Heart left ventricle (tissue), 16 donors: Measurements from ENCODE around the gene MYO1E. TPM values are rescaled to one million over a fixed set of nuclear protein-coding genes. Genes with fewer than 3 reads are reported as not detected.
"Not testable (repeated sequence)": the region's sequence is repeated elsewhere in the genome, so short reads cannot be mapped to it uniquely, and the experiment has no call there.

ENCODE experiments used
- ATAC-seq, 4 donors: fragments of 200-7000 bp; cut with Tn5 transposase; one replicate each; pipeline ENCODE4 v1.9.1; 2020 to 2022; ENCODE audit warnings: moderate library complexity in 4 of 4, mild to moderate bottlenecking in 3 of 4, moderate number of reproducible peaks in 1 of 4
- DNase-seq, 5 donors: peaks; one replicate each; pipeline ENCODE4 v3.0.0-alpha.2; 2020
- H3K27ac ChIP-seq, 12 donors: fragments of 200-600 bp; sonication (generic) in 4 of 12; one replicate each; pipeline versions ENCODE4 v1.5.0 to v1.8.0; 2016 to 2022; ENCODE audit warnings: mild to moderate bottlenecking in 2 of 12
- H3K27me3 ChIP-seq, 9 donors: fragments of 200-600 bp; sonication (generic) in 2 of 9; one replicate each; pipeline versions ENCODE4 v1.5.1 to v1.8.0; 2016 to 2022; ENCODE audit warnings: mild to moderate bottlenecking in 3 of 9
- H3K36me3 ChIP-seq, 9 donors: fragments of 200-600 bp; sonication (generic) in 2 of 9; one replicate each; pipeline versions ENCODE4 v1.5.0 to v1.8.0; 2018 to 2022; ENCODE audit warnings: mild to moderate bottlenecking in 2 of 9
- H3K4me1 ChIP-seq, 12 donors: fragments of 200-600 bp; sonication (generic) in 4 of 12; one replicate each; pipeline versions ENCODE4 v1.5.0 to v1.8.0; 2016 to 2022; ENCODE audit warnings: mild to moderate bottlenecking in 3 of 12
- H3K4me3 ChIP-seq, 12 donors: fragments of 200-600 bp; sonication (generic) in 4 of 12; one replicate each; pipeline versions ENCODE4 v1.5.0 to v1.8.0; 2017 to 2022; ENCODE audit warnings: mild to moderate bottlenecking in 9 of 12, moderate library complexity in 4 of 12
- H3K9me3 ChIP-seq, 12 donors: fragments of 200-600 bp; sonication (generic) in 4 of 12; one replicate each; pipeline versions ENCODE4 v1.5.0 to v1.8.0; 2016 to 2022; ENCODE audit warnings: mild to moderate bottlenecking in 1 of 12
- POLR2A ChIP-seq, 2 donors: fragments of 450-650 bp; IDR thresholded peaks; one replicate each; pipeline ENCODE4 v1.6.1; 2017; ENCODE audit warnings: antibody characterized with exemption in 2 of 2, mild to moderate bottlenecking in 2 of 2, moderate library complexity in 2 of 2
- WGBS, 4 donors: extraction: QIAGEN DNeasy Blood & Tissue Kit in 2 of 4; methylation state at CpG; one replicate each; pipeline versions ENCODE4 v1.1.5 to v1.1.7; 2013 to 2018; 5-methylcytosine and 5-hydroxymethylcytosine counted together
- intact Hi-C, 10 donors: fragments of 100-400 bp; cut with DNase I; formaldehyde crosslinking; loops; one replicate each; pipeline versions ENCODE4 v1.11.1 to v1.14.2; 2022
- polyA plus RNA-seq, 2 donors: library from polyadenylated mRNA; stranded (reverse); fragments of 200-250 nt; gene quantifications; one replicate each; pipeline ENCODE4 v1.2.3, GENCODE V29; 2013
- total RNA-seq, 9 donors: library from RNA; depleted of rRNA in 2 of 9; stranded (reverse); fragments of >200 nt in 2 of 9; fragmentation: NEBNext Ultra II Directional in 3 of 9; extraction: Animal tissue kit (Norgen Biotek cat#: 25700) in 3 of 9; gene quantifications; one replicate each; pipeline versions ENCODE4 v1.1.0 to v1.2.4, GENCODE V29; 2016 to 2023
- TF ChIP-seq, protein P1 (sequence below), 12 donors: fragments of 200-600 bp; sonication (generic) in 4 of 12; IDR thresholded peaks; one replicate each; pipeline versions ENCODE4 v1.5.0 to v1.8.0; 2018 to 2022; ENCODE audit warnings: antibody characterized with exemption in 12 of 12, mild to moderate bottlenecking in 5 of 12
- donor health status: ischemic (EF 13 %, LVEDD 7.1; RV severe dilation, severe dysfunction).
- donor health status: healthy with polysubstance abuse.
- donor health status: DM: no; HTN: yes; CAD: no.
- donor health status: DM: no; HTN: no; CAD: no.
- donor health status: ischemic (EF 25% LVEDD 6.9; RV normal size, moderate dysfunction).
- donor health status: ischemic (EF 25% LVEDD 5.7; RV mildly dilated, moderate dysfunction).
- donor health status: healthy.
- donor health status: DM: yes; HTN: yes; CAD: no.
- donor health status: ischemic (EF 35%, LVEDD 5.7; RV mildly dilated, moderate dysfunction).
- donor health status: nonischemic (EF 11% LVEDD 7.7; RV severe dilation, severe dysfunction).
- donor health status: DM: yes; HTN: yes; CAD: no.
- donor health status: PGD.
- donor health status: ischemic (EF 29% LVEDD 5.4; RV normal size, mild dysfunction).
- donor health status: nonischemic (EF 23%, LVEDD 6.1; RV moderate dilation, normal function).

MYO1E gene
- total and polyA plus RNA-seq, 11 donors: 8.5 to 98.6 (median 25.2) TPM

DNA sequence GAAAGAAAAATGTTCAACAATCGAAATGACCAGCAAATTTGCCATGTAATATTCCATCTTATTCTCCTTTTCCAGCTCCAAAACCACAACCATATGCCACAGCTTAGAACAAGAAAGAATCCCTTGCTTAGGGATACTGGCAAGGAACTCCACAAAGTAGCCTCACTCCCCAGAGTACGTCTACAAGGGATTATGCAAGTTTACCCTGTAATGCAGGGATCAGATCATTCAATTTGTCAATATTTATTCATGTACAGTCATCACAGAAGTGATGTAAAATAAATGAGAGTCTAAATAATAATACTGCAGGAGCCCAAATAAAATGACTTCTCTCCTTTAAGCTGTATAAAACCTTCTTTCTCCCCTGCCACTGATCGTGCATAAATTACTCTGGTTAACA, 23.5 kb upstream of the MYO1E start:
- no peaks in the 10 kb centered on the region for H3K9me3 ChIP-seq
- no peaks in the 10 kb centered on the region for H3K36me3 ChIP-seq
- DNase-seq: no peak
- H3K4me3 ChIP-seq: no peak overlapping the region
- WGBS, 4 donors: 67 to 84% (median 74%) methylated on average over 3 of the region's 3 CpGs
- no peak for TF ChIP-seq POLR2A (IDR thresholded peaks at IDR 0.05)
- TF ChIP-seq, protein P1, sequence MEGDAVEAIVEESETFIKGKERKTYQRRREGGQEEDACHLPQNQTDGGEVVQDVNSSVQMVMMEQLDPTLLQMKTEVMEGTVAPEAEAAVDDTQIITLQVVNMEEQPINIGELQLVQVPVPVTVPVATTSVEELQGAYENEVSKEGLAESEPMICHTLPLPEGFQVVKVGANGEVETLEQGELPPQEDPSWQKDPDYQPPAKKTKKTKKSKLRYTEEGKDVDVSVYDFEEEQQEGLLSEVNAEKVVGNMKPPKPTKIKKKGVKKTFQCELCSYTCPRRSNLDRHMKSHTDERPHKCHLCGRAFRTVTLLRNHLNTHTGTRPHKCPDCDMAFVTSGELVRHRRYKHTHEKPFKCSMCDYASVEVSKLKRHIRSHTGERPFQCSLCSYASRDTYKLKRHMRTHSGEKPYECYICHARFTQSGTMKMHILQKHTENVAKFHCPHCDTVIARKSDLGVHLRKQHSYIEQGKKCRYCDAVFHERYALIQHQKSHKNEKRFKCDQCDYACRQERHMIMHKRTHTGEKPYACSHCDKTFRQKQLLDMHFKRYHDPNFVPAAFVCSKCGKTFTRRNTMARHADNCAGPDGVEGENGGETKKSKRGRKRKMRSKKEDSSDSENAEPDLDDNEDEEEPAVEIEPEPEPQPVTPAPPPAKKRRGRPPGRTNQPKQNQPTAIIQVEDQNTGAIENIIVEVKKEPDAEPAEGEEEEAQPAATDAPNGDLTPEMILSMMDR (IDR thresholded peaks at IDR 0.05): no peak
- intact Hi-C loops: no loop called here
- no peak overlapping the region for H3K27ac ChIP-seq
- peaks cover 0 to 38% (median 0%) of the 10 kb centered on the region in 12 donors for H3K4me1 ChIP-seq
- H3K27me3 ChIP-seq: peaks cover 0 to 3% (median 0%) of the 10 kb centered on the region in 9 donors
- ATAC-seq: no peak

DNA sequence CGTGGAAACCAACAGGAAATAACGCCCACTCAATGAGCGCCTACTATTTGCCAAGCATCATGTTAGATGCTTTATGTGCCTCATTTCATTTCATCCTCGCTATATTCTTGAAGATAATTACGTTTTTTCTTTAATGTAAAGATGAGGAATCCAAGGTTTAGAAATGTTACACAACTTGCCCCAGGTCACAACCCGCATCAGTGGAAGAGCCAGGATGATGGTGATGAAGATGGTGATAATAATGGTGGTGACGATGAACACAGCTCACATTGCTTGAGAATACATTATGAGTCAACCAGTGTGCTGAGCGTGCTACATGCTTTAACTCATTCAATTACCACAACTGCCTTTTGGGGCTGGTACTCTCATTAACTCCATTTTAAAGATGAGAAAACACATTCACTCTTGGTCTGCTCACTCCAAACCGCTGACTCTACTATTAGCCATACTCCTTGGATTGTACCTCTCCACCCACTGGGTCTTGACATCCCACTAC, 21.5 kb upstream of the MYO1E start:
- 86 to 92% (median 88%) methylated on average over 9 of the region's 9 CpGs for WGBS, 4 donors
- no peaks in the 10 kb centered on the region for H3K36me3 ChIP-seq
- TF ChIP-seq POLR2A (IDR thresholded peaks at IDR 0.05): no peak
- TF ChIP-seq, protein P1 (IDR thresholded peaks at IDR 0.05): no peak
- ATAC-seq: no peak
- H3K4me1 ChIP-seq: peaks cover 0 to 20% (median 0%) of the 10 kb centered on the region in 12 donors
- DNase-seq: no peak
- peaks cover 0 to 3% (median 0%) of the 10 kb centered on the region in 9 donors for H3K27me3 ChIP-seq
- H3K4me3 ChIP-seq: no peak overlapping the region
- intact Hi-C loops: no loop called here
- no peaks in the 10 kb centered on the region for H3K9me3 ChIP-seq
- no peak overlapping the region for H3K27ac ChIP-seq

DNA sequence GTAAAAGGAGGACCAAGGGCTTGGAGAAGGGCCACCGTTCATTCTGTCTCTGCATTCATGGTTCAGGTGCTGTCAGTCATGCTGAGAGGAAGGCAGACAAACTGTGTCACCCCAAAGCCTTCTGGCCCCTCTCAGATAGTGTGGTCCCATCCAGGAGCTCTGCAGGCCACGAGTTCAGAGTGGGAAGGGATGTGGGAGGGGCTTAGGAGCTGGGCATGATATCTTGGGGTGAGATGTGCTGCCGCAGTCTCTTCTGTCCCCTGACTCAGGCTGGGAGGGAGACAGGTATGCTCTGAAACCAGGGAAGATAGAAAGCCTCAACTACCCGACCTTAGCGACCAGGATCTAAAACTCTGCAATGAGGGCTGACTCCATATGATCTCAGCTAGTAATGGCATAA, 19.6 kb upstream of the MYO1E start:
- intact Hi-C loops: no loop called here
- no peak for ATAC-seq
- H3K4me1 ChIP-seq: peaks cover 0 to 5% (median 0%) of the 10 kb centered on the region in 12 donors

DNA sequence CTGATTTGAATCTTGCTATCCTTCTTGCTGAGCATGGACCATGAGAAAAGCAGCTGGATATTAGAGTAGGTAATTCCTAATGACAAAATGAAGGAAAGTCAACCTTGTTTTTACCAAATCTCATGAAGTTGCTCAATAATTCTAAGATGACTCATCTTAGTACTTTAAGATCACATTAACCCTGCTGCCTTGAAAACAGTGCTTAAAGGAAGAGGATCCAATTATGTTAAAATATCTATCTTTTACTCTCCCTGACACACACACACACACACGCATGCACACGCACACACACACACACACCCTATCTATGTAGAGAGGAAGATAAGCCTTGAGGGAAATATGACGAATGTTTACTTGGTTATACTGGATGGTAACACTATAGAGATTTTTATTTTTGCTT, 16.0 kb upstream of the MYO1E start:
- Histone ChIP-seq H3K4me1 (peaks cover 0 to 5% (median 0%) of the 10 kb centered on the region in 12 donors), H3K4me3 (no peak overlapping the region), H3K27me3 (no peaks in the 10 kb centered on the region), H3K36me3 (no peaks in the 10 kb centered on the region), H3K27ac (no peak overlapping the region), H3K9me3 (no peaks in the 10 kb centered on the region)
- TF ChIP-seq POLR2A (IDR thresholded peaks at IDR 0.05): no peak
- TF ChIP-seq, protein P1 (IDR thresholded peaks at IDR 0.05): no peak
- ATAC-seq: peak in 1 of 4 donors; percentile 12
- intact Hi-C loops: loop anchor here in 1 of 10 donors (10.0 kb wide), 1 partner anchor 96 kb away; no protein-coding TSS in a partner anchor
- DNase-seq: no peak
- 71 to 83% (median 81%) methylated on average over 3 of the region's 3 CpGs for WGBS, 4 donors

More for the DNA sequence above, 19.6 kb upstream of the MYO1E start:
- 75 to 82% (median 77%) methylated on average over 5 of the region's 5 CpGs for WGBS, 4 donors
- H3K27ac ChIP-seq: no peak overlapping the region
- no peak overlapping the region for H3K4me3 ChIP-seq
- H3K9me3 ChIP-seq: no peaks in the 10 kb centered on the region
- TF ChIP-seq, protein P1 (IDR thresholded peaks at IDR 0.05): no peak
- TF ChIP-seq POLR2A (IDR thresholded peaks at IDR 0.05): no peak
- H3K27me3 ChIP-seq: peaks cover 0 to 2% (median 0%) of the 10 kb centered on the region in 9 donors
- DNase-seq: no peak
- H3K36me3 ChIP-seq: no peaks in the 10 kb centered on the region

DNA sequence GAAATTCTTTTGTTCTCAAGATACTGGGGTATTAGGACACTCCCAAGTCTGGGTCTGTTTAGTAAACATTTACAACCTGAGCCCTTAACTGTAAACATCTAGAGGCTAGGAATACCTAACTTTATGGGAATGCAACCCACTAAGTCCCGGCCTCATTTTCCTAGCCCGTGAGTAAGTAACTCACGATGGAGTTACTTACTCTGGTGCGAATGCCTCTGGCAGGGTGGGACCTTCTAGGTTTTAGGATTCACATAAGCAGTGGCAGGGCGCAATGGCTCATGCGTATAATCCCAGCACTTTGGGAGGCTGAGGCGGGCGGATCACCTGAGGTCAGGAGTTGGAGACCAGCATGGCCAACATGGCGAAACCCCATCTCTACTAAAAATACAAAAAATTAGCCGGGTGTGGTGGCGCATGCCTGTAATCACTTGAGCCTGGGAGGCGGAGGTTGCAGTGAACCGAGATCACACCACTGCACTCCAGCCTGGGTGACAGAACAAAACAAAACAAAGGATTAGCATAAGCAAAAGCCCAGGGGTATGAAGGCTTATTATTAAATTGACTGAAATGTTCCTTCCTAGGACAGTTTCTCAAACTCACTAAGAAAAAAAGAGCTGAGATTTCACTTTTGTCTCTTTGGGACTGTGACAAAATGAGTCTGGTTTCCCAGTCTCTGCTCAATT, 14.7 kb upstream of the MYO1E start:
- H3K9me3 ChIP-seq, ATAC-seq, H3K36me3 ChIP-seq, H3K27me3 ChIP-seq, H3K4me3 ChIP-seq, H3K27ac ChIP-seq, H3K4me1 ChIP-seq, DNase-seq: not testable (repeated sequence)
- 96 to 98% (median 96%) methylated on average over 13 of the region's 13 CpGs for WGBS, 4 donors
- intact Hi-C loops: loop anchor here in 1 of 10 donors (10.0 kb wide), 1 partner anchor 97 kb away; no protein-coding TSS in a partner anchor
